LNCaP clone FGC (cell line): ENCODE data around the gene GSKIP.

Experiments
- DNase-seq: peaks from one replicate; pipeline ENCODE4 v3.0.0-alpha.2; 2011; ENCODE audit warnings: low read depth
- H3K4me3 ChIP-seq: 2 replicates; pipeline ENCODE4 v1.5.1; 2011; ENCODE audit warnings: mild to moderate bottlenecking, low read depth, low read length, control low read depth
- TF ChIP-seq, protein P1 (sequence below): IDR thresholded peaks from 2 replicates; pipeline ENCODE4 v1.5.1; 2012; ENCODE audit warnings: mild to moderate bottlenecking; ENCODE audit not compliant: control insufficient read depth, insufficient read depth; ENCODE audit errors: extremely low read depth

GSKIP gene

DNA sequence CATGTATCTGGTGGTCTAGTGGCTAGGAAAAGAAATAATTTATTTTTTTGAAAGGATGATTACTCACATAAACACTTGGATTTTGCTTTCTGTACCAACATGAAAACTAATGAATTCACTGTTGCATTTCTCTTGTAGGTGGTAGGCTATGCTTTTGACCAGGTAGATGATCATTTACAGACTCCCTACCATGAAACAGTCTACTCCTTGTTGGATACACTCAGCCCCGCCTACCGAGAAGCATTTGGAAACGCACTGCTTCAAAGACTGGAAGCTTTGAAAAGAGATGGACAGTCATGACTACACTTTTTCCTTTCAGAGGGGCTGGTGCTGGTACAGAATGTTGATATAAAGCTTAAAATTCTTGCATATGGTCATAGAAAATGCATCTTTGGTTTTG lies 22.1 kb downstream of the GSKIP start:
- TF ChIP-seq, protein P1, sequence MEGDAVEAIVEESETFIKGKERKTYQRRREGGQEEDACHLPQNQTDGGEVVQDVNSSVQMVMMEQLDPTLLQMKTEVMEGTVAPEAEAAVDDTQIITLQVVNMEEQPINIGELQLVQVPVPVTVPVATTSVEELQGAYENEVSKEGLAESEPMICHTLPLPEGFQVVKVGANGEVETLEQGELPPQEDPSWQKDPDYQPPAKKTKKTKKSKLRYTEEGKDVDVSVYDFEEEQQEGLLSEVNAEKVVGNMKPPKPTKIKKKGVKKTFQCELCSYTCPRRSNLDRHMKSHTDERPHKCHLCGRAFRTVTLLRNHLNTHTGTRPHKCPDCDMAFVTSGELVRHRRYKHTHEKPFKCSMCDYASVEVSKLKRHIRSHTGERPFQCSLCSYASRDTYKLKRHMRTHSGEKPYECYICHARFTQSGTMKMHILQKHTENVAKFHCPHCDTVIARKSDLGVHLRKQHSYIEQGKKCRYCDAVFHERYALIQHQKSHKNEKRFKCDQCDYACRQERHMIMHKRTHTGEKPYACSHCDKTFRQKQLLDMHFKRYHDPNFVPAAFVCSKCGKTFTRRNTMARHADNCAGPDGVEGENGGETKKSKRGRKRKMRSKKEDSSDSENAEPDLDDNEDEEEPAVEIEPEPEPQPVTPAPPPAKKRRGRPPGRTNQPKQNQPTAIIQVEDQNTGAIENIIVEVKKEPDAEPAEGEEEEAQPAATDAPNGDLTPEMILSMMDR, result no peak
- no peak overlapping the region for H3K4me3 ChIP-seq
- no peak for DNase-seq

DNA sequence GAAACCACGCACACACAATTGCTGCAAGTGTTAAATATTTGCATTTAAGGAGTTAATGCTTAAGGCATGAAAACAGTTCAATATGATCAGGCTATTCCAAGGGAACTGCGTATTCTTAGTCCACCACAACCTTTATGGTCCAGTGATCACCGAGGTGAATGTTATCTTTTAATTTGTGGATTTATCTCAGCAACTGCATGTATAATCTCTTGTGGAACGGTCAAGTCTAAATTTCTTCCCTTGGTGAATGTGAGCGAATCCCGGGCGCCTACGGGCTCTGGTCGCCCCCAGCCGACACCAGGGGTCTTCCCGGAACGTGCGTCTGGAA lies 27.6 kb downstream of the GSKIP start:
- TF ChIP-seq, protein P1, result no peak
- no peak for DNase-seq
- peak overlapping the region; percentile 76 for H3K4me3 ChIP-seq

DNA sequence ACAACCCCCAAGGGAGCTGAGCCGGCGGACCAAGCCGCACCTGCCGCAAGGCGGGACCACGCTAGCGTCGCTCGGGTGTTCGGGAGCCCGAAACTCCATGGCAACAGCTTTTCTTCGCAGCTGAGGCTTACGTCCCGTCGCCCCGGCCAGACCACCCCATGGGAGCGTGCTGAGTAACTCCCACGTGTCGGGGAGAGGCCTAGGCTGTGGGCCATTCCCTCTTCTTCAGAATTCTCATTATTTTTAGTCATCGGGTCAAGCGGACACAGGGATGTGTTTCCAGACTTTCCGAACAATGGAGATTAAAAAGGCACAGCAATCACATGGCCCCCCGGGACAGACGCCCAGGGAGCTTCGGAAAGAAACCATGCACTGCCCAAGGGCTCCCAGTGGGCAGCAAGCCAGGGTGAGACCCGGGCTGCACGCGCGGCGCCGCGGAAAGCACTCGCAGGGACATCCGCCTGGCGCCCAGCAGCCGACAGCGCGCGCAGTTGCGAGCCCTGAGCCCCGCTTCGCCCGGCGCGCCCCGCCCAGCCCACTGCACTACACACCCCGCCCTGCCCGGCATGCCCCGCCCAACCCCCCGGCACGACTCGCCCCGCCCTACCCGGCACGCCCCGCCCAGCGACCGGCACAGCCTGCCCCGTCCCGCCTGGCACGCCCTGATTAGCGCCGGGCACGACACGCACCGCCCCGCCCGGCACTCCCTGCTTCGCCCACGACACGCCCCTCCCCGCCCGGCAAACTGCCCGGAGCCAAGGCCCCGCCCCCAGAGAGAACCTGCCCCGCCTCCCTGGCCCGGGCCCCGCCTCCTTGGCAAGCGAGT lies 28.2 kb downstream of the GSKIP start:
- TF ChIP-seq, protein P1, result no peak
- peak; percentile 69 for DNase-seq
- peak overlapping the region; percentile 76 for H3K4me3 ChIP-seq

DNA sequence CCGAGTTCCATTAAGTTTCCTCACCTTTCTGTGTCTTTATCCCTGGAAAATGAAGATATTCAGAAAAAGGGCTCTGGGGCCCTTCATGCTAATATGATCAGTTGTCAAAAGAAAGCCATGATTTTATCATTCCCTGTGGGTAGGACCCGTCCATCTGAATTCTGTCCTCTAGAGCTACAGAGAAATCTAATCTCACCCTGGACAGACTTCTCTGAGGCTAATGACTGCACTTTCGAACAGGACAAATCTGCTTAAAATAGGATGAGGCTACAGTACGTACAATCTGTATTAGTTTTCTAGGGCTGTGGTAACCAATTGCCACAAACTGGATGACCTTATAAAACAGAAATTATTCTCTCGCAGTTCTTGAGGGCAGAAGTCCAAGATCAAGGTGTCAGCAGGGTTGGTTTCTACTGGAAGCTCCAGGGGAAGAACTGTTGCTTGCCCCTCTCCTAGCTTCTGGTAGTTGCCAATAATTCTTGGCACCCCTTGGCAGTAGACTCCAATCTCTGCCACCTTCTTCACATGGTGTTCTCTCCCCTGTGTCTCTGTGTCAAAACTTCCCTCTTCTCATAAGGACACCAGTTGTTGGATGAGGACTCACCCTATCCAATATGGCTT lies 29.9 kb downstream of the GSKIP start:
- TF ChIP-seq, protein P1, result no peak

DNA sequence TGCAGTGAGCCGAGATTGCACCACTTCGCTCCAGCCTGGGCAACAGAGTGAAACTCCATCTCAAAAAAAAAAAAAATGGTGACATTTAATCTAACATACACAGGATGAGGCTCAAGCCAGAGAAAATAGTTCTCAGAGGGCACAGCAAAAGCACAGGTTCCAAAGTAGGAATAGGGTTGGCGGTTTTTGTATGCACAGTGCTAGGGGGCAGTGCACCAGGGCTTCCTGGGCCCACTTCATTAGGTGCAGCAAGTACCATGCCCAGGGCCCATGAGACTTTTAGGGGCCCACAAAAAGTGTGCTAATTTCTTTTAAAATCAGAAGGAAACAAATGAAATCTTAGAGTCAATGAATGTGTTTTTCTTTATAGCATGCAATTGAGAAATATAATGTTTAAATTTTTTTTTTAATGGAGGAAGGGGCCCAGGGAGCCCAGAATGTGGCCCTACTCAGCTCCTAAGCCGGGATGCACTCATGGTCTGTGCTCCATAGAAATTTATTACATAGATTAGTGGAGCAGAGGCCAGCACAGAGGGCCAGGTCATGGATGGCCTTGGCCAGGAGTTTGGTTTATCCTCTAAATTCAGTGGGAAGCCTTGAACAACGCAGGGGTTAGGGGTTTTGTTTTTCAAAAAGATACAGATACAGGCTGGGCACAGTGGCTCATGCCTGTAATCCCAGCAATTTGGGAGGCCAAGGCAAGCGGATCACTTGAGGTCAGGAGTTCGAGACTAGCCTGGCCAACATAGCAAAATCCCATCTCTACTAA lies 30.9 kb downstream of the GSKIP start:
- no peak overlapping the region for H3K4me3 ChIP-seq
- no peak for DNase-seq
- TF ChIP-seq, protein P1, result no peak

More for the DNA sequence above, 29.9 kb downstream of the GSKIP start:
- H3K4me3 ChIP-seq, result no peak overlapping the region
- DNase-seq, result no peak

DNA sequence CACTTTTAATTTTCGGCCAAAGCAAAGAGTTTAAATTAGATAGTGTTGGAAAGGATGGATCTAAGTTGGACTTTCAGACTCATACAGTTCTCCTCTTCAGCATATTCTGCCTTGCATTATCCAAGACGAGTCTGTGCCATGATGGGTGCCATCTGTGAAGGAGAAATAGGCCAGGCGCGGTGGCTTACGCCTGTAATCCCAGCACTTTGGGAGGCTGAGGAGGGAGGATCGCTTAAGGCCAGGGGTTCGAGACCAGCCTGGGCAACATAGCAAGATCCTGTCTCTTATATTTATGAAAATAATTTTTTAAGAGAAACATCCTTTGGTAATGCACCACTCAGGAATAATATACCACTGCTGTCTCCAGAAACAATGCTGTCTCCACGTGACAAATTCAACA lies 35.1 kb downstream of the GSKIP start:
- DNase-seq, result no peak
- TF ChIP-seq, protein P1, result no peak

More for the DNA sequence above, 35.1 kb downstream of the GSKIP start:
- H3K4me3 ChIP-seq, result no peak overlapping the region
